Esophagus muscularis mucosa (tissue), 4 donors: ENCODE measurements around the gene MIR17HG. TPM values are rescaled to one million over a fixed set of nuclear protein-coding genes. Genes with fewer than 3 reads are reported as not detected.

Source experiments
- DNase-seq: peaks from one replicate; pipeline ENCODE4 v3.0.0-alpha.2; 2017; ENCODE audit errors: extremely low spot score
- H3K27ac ChIP-seq, 4 donors: fragments of 200-600 bp; sonication (generic); replicated peaks in 1 of 4; 1 replicate in 3 of 4; 2 replicates in 1 of 4; pipeline ENCODE4 v1.5.1; 2016 to 2019; ENCODE audit warnings: mild to moderate bottlenecking in 1 of 4
- H3K27me3 ChIP-seq, 4 donors: fragments of 200-600 bp; sonication (generic); one replicate each; pipeline versions ENCODE4 v1.5.1 to v1.6.0; 2016 to 2019
- H3K36me3 ChIP-seq, 4 donors: fragments of 200-600 bp; sonication (generic); one replicate each; pipeline ENCODE4 v1.5.1; 2016 to 2019
- H3K4me1 ChIP-seq, 4 donors: fragments of 200-600 bp; sonication (generic); one replicate each; pipeline ENCODE4 v1.5.1; 2016 to 2019
- H3K4me3 ChIP-seq, 4 donors: fragments of 200-600 bp; sonication (generic); 1 replicate in 2 of 4; 2 replicates in 2 of 4; pipeline ENCODE4 v1.5.1; 2016 to 2019; ENCODE audit warnings: mild to moderate bottlenecking in 4 of 4, moderate library complexity in 1 of 4
- H3K9me3 ChIP-seq, 4 donors: fragments of 200-600 bp; sonication (generic); 1 replicate in 3 of 4; 2 replicates in 1 of 4; pipeline ENCODE4 v1.5.1; 2016 to 2019
- CTCF ChIP-seq, 3 experiments: fragments of 200-600 bp in 2 of 3; fragments of 450-650 bp in 1 of 3; sonication (generic) in 2 of 3; IDR thresholded peaks; one replicate each; pipeline ENCODE4 v1.5.1; 2017 to 2019; ENCODE audit warnings: antibody characterized with exemption in 3 of 3, mild to moderate bottlenecking in 2 of 3, moderate library complexity in 1 of 3
- EP300 ChIP-seq: sonication (generic); formaldehyde crosslinking; IDR thresholded peaks from one replicate; pipeline ENCODE4 v1.6.1; 2017; ENCODE audit warnings: antibody characterized with exemption
- POLR2A ChIP-seq: fragments of 450-650 bp; IDR thresholded peaks from one replicate; pipeline ENCODE4 v1.6.1; 2017; ENCODE audit warnings: antibody characterized with exemption, moderate library complexity, mild to moderate bottlenecking, low read depth
- POLR2AphosphoS5 ChIP-seq, 2 donors: sonication (generic); formaldehyde crosslinking; IDR thresholded peaks; one replicate each; pipeline ENCODE4 v1.6.1; 2017; ENCODE audit warnings: antibody characterized with exemption in 2 of 2
- WGBS: methylation state at CpG from one replicate; pipeline ENCODE4 v1.1.5; 2018; 5-methylcytosine and 5-hydroxymethylcytosine counted together
- intact Hi-C: fragments of 100-400 bp; cut with DNase I; formaldehyde crosslinking; loops from one replicate; pipeline ENCODE4 v1.15.1; 2023
- total RNA-seq, 4 donors: library from RNA; depleted of rRNA; stranded (reverse); fragments of >200 nt; gene quantifications; one replicate each; pipeline versions ENCODE4 v1.1.0 to v1.2.1, GENCODE V29; 2016

Gene MIR17HG
- total RNA-seq, 4 donors from 2014 or later, result 0.45 to 6.6 (median 1.9) TPM

- intact Hi-C loops, result no loop called here
- WGBS, result 82% methylated on average over 3 of the region's 3 CpGs
- no peaks in the 10 kb centered on the region for H3K4me1 ChIP-seq
- no peaks in the 10 kb centered on the region for H3K9me3 ChIP-seq
- H3K27me3 ChIP-seq, result peaks cover 0 to 5% (median 0%) of the 10 kb centered on the region in 4 donors
- TF ChIP-seq POLR2A (no peak), EP300 (no peak), CTCF (IDR thresholded peaks at IDR 0.05) (no peak), POLR2AphosphoS5 (IDR thresholded peaks at IDR 0.05) (no peak)
- no peak overlapping the region for H3K27ac ChIP-seq
- no peak for DNase-seq
- H3K4me3 ChIP-seq, result no peak overlapping the region
- H3K36me3 ChIP-seq, result no peaks in the 10 kb centered on the region
Measured at GRCh38 chr13:91323349-91323748, 24.1 kb upstream of the MIR17HG start.

- H3K27me3 ChIP-seq, result no peaks in the 10 kb centered on the region
- DNase-seq, result no peak
- no peaks in the 10 kb centered on the region for H3K4me1 ChIP-seq
- H3K9me3 ChIP-seq, result no peaks in the 10 kb centered on the region
- 71% methylated on average over 7 of the region's 7 CpGs for WGBS
- no peak overlapping the region for H3K27ac ChIP-seq
- H3K4me3 ChIP-seq, result no peak overlapping the region
- H3K36me3 ChIP-seq, result no peaks in the 10 kb centered on the region
- TF ChIP-seq CTCF (IDR thresholded peaks at IDR 0.05) (no peak), POLR2A (no peak), EP300 (no peak), POLR2AphosphoS5 (IDR thresholded peaks at IDR 0.05) (no peak)
- intact Hi-C loops, result no loop called here
Measured at GRCh38 chr13:91326146-91326545, 21.3 kb upstream of the MIR17HG start.

GRCh38 chr13:91328726-91329125 is 18.8 kb upstream of the MIR17HG start:
- Histone ChIP-seq H3K36me3 (no peaks in the 10 kb centered on the region), H3K27me3 (no peaks in the 10 kb centered on the region), H3K27ac (no peak overlapping the region), H3K9me3 (no peaks in the 10 kb centered on the region), H3K4me3 (no peak overlapping the region), H3K4me1 (no peaks in the 10 kb centered on the region)
- TF ChIP-seq POLR2A (no peak), CTCF (IDR thresholded peaks at IDR 0.05) (no peak), POLR2AphosphoS5 (IDR thresholded peaks at IDR 0.05) (no peak), EP300 (no peak)
- 89% methylated on average over 1 of the region's 1 CpG for WGBS
- intact Hi-C loops, result no loop called here
- no peak for DNase-seq

- intact Hi-C loops, result no loop called here
- Histone ChIP-seq H3K4me1 (no peaks in the 10 kb centered on the region), H3K27ac (no peak overlapping the region), H3K9me3 (no peaks in the 10 kb centered on the region), H3K4me3 (no peak overlapping the region), H3K36me3 (no peaks in the 10 kb centered on the region), H3K27me3 (no peaks in the 10 kb centered on the region)
- WGBS, result 91% methylated on average over 1 of the region's 1 CpG
- TF ChIP-seq EP300 (no peak), POLR2A (no peak)
- DNase-seq, result no peak
Measured at GRCh38 chr13:91329733-91330132, 17.8 kb upstream of the MIR17HG start.

GRCh38 chr13:91331047-91331915 is 16.2 kb upstream of the MIR17HG start:
- TF ChIP-seq POLR2A (no peak), EP300 (no peak), CTCF (IDR thresholded peaks at IDR 0.05) (no peak), POLR2AphosphoS5 (IDR thresholded peaks at IDR 0.05) (no peak)
- DNase-seq, result no peak
- 77% methylated on average over 4 of the region's 4 CpGs for WGBS

More at GRCh38 chr13:91331047-91331915, 16.2 kb upstream of the MIR17HG start:
- Histone ChIP-seq H3K4me1 (no peaks in the 10 kb centered on the region), H3K9me3 (no peaks in the 10 kb centered on the region), H3K4me3 (no peak overlapping the region), H3K27ac (no peak overlapping the region), H3K36me3 (no peaks in the 10 kb centered on the region), H3K27me3 (no peaks in the 10 kb centered on the region)
- intact Hi-C loops, result no loop called here
